Keratinocyte (primary cell): ENCODE measurements around the gene LCORL.

Source experiments
- CTCF ChIP-seq, 3 experiments: IDR thresholded peaks in 1 of 3; conservative IDR thresholded peaks in 1 of 3; optimal IDR thresholded peaks in 1 of 3; 2 replicates in 2 of 3; 3 replicates in 1 of 3; pipeline versions ENCODE3 to v1.5.1; 2011; ENCODE audit warnings: low read length in 3 of 3, mild to moderate bottlenecking in 3 of 3, moderate library complexity in 2 of 3, control low read depth in 1 of 3, inconsistent platforms in 1 of 3; ENCODE audit not compliant: insufficient read depth in 2 of 3; ENCODE audit errors: extremely low read depth in 1 of 3
- EZH2 ChIP-seq: IDR thresholded peaks from one replicate; pipeline ENCODE4 v1.6.1; 2012; ENCODE audit warnings: inconsistent platforms, mild to moderate bottlenecking, low read length, moderate library complexity

- TF ChIP-seq CTCF (optimal IDR thresholded peaks at IDR 0.05 in 1 of 3, IDR thresholded peaks at IDR 0.05 in 1 of 3, conservative IDR thresholded peaks at IDR 0.05 in 1 of 3; ENCODE audit: extremely low read depth in 1 of 3, insufficient read depth in 2 of 3, low read length in 3 of 3) = no peak
- TF ChIP-seq EZH2 = no peak
Observed at GRCh38 chr4:17865866-17866363, 155.6 kb downstream of the LCORL start.
